CD4-positive, alpha-beta T cell treated with Interferon alpha-2 for 1 hour (primary cell): ENCODE measurements around the gene TCP10L.
A peak's percentile ranks its signal among the peaks of the same experiment; 100 is the strongest.
"Not testable (repeated sequence)": the region's sequence is repeated elsewhere in the genome, so short reads cannot be mapped to it uniquely, and the experiment has no call there.

ENCODE experiments used
- DNase-seq, 2 donors: peaks; one replicate each; pipeline ENCODE4 v3.0.0-alpha.2; 2020 to 2022

TCP10L gene, protein sequence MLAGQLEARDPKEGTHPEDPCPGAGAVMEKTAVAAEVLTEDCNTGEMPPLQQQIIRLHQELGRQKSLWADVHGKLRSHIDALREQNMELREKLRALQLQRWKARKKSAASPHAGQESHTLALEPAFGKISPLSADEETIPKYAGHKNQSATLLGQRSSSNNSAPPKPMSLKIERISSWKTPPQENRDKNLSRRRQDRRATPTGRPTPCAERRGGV

DNA sequence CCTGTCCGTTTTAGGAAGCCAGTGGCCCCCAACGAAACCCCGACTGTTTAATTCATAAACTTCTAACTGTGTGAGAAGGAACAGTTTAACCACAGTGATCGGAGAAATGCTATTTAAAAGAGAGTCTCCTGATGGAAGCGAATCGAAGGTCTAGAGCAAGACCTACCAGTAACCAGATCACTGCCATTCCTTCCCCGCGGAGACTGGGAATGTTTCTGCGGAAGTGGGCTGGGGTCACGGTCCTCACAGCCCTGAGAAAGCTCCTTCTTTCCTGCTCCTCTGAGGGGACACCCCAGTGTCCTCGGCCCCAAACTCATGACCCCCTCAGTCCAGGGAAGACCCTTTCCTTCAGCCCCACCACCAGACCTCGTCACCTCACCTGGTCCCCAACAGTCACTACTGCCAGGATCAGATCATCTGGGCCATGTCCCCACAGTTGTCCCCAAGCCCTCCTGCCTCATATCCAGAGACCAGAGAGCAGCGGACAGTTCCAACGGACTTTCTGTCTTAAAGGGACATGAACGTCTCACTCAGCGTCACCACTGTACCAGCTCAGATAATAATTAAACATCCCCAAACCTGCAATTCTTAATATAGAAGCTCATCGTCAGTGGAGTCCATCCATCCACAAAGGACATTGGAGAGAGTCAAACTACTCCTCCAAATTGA lies at the start of gene TCP10L:
Gene TCP10L (minus strand): TSS at position 482 of the 669 bp plus-strand sequence. CDS start 1,219 bp downstream, outside the sequence.
- no peak for DNase-seq

DNA sequence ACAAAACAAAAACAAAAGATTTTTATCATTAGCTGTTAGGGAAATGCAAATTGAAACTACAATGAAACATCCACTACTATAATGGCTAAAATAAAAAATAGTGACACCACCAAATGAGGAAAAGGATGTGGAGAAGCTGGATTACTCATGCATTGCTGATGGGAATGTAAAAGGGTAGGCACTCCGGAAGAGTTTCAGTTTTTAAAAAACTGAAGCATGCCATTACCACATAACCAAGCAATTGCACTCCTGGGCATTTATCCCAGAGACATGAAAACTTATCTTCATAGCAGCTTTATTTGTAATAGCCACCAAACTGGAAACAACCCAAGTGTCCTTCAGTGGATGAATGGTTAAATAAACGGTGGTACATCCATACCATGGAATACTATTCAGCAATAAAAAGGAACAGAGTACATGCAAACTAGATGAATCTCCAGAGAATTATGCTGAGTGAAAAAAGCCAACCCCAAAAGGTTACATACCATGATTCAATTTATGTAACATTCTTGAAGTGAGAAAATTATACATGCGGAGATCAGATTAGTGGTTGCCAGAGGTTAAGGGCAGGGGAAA lies 41.4 kb upstream of the TCP10L start:
- no peak for DNase-seq

DNA sequence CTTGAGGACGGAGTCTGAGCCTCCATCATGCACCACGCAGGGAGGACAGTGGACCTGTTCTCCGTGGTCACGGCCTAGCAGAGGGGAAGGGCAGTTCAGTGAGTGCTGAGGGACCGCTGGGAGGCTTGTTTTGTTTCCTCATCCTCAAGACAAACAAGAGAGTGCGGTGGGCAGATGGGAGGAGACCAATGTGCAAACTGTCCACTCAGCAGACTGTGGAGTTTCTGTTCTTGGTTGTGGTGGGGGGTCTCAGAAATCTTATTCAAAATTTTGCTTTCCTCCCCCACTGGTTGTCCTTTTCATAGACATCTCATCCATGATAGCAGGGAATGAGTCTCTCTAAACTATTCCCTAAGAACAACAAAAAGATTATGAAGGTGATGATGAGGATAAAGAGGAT lies 32.9 kb upstream of the TCP10L start:
- not testable (repeated sequence) for DNase-seq

DNA sequence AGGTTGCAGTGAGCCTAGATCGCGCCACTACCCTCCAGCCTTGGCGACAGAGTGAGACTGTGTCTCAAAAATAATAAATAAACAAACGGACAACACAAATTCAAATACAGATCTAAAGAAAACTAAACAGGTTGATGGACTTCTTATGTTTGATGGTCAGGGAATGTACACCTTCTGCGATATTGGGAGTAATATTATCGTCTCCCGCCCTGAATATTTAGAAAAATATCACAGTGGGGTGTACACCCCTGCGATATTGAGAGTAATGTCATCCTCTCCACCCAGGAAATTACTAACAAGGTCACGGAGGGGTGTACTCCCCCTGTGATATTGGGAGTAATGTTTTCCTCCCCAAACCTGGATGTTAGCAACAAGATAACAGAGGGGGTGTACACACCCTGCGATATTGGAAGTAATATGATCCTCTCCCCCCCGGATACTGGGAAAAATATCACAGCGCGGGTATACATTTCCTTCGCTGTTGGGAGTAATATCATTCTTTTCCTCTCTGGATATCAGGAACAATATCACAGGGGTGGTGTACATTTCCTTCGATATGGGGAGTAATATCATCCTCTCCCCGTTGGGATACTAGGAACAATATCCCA lies 28.2 kb upstream of the TCP10L start:
- DNase-seq = no peak

DNA sequence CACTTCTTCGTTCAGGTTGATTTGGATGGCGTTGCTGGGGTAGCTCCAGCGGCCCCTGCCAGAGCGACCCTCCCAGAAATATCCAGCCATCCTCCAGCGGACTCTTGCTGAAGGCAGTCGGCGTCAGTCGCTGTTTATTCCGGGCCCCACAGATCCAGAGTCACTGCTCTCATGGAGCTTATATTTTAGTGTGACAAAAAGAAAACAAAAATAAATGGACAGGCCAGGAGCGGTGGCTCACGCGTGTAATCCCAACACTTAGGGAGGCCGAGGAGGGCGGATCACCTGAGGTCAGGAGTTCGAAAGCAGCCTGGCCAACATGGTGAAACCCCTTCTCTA lies 27.6 kb upstream of the TCP10L start:
- DNase-seq = peak in 1 of 2 donors; percentile 6

DNA sequence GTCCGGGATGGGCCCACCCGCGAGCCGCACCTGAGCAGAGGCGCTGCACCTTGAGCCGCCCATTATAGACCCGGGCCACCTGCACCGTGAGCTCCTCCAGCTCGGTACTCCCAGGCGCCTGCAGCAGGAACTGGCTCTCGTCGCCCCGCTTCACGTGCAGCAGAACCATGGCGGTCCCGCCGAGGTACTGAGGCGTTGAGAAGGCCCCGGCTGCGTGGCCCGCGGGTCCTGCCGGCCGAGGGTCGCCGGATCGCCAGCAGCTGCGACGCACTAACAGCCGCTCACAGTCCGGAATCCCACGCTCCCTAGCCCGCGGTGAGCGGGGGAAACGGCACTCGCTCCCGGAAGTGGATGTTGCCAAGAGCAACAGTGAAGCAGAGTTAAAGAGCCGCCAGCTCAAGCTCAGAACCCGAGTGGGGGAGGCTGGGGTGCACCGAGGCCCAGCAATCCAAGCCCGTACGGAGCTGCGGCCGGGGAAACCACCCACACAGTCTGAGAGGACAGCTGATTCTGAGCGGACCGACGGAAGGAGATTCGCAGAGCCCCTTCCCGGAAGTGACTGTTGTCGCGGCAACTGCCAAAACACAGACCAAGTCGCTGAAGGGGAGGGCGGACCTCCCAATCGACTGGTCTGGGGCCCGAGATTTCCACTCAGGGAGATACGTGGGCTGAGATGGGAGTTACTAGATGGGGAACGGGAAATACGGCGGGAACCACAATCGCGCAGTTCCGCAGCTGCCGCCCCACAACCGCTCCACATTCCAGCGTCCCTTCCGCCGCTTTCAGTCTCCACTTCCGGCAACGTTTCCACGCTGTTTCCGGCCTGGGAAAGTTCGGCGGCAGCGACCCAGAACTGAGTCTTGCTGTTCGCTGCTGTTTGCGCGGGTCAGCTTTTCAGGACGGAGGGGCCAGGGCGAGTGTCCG lies 27.0 kb upstream of the TCP10L start, which contains the start of gene CFAP298:
Gene CFAP298 (minus strand): TSS at position 303 of the 924 bp plus-strand sequence. CDS start 134 bp downstream, at position 169.
- peak; percentile 90 to 92 for DNase-seq

DNA sequence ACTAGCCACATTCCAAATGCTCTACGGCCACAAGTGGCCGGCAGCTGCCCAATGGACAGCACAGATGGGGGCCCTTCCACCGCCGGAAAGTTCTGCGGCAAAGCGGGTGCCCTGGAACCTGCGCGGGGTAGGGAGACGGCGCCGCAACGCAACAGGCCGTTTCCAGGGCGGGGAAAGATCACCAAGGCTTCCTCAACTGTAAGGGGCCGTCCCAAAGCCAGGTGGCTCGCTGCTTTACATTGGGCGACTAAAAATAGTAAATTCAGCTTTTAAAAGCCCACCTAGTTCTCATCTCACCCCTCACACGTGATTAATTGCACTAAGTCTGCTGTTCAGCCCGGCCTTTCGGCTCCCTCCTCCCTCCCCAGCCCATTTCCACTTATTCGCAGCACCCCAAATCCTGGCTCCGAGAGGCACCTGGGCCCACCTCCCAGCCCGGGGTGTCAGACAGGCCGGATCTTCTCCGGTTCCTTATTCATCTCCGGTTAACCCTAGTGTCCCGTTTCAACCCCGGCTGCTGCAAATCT lies 26.2 kb upstream of the TCP10L start:
- DNase-seq = peak; percentile 5 to 23

DNA sequence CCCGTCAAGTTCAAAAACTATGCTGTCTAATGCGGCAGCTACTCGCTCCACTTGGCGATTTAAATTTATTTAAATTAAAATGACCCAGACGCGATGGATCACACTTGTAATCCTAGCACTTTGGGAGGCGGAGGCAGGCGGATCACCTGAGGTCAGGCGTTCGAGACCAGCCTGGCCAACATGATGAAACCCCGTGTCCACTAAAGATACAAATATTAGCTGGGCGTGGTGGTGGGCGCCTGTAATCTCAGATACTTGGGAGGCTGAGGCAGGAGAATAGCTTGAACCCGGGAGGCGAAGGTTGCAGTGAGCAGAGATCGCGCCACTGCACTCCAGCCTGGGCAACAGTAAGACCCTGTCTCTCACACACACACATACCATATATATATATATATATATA lies 25.6 kb upstream of the TCP10L start:
- DNase-seq = not testable (repeated sequence)

DNA sequence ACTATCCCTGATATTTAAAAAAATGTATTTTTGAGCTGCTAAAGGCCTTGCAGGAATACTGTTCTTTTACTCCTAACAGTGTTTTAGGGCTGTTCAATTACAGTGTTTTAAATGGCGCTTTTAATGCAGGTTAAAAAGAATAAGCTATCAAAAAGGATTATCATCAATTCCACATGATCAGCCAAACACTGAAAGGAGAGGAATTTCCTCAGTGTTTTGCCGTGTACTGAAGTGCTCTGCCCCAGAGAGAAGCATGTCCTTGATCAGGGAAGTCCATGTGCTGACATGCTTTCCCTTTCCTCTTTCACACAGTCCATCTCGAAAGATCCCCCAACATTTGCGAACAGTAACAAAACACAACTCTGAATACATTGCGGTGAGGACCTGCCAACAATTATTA lies 23.5 kb upstream of the TCP10L start:
- no peak for DNase-seq

DNA sequence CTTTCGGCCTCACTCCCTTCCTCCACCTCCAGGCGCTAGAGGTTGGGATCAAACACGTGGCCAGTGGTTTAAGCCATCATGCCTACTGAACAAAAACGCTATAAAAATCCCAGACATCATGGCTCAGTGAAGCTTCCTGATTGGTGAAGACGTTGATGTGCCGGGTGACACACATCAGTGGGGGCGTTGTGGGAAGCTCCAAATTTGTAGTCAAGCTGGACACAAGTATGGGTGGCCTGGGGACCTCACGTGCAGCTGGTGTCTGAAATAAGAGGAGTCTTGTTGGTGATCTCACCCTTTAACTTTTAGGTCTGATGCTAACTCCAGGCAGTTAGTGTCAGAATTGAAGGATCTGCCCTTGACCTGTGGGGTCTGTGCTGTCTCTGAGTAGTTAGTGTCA lies 20.1 kb upstream of the TCP10L start:
- no peak for DNase-seq

DNA sequence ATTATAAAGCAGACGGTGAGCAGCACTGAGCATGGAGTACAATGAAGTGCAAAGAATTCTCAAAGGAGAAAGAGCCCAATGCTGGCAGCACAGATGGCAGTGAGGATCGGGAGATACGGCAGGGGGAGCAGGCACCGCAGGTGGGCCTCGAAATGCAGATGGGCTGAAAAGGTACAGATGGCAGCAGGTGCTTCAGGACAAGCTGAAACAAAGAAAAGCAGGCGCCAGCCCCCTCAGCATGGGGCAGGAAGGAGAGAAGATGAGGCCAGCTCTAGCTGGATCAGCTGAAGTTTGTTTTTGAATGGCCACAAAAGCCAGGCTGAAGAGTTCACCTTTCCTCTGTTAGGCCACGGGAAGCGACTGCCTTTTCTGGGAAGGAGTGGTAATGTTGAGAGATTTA lies 19.1 kb upstream of the TCP10L start:
- DNase-seq = no peak

DNA sequence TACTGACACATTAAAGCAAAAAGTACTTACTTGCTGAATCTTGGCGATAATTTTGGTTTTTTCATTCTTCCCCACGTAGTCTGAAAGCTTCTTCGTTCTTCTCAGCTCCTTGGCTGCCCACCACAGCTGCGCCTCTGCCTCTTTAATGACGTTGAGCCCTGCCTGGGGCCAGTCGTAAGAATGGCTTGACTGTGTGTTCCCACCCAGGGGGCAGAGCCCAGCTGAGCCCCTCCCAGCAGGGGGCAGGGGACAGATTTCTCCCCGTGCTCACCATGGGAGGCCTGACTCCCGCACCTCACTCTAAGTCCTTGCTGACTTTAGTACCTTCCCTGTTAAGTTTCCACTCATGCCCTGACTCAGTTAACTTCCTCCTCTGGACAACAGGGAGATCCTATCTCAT lies 17.8 kb upstream of the TCP10L start:
- DNase-seq = no peak

DNA sequence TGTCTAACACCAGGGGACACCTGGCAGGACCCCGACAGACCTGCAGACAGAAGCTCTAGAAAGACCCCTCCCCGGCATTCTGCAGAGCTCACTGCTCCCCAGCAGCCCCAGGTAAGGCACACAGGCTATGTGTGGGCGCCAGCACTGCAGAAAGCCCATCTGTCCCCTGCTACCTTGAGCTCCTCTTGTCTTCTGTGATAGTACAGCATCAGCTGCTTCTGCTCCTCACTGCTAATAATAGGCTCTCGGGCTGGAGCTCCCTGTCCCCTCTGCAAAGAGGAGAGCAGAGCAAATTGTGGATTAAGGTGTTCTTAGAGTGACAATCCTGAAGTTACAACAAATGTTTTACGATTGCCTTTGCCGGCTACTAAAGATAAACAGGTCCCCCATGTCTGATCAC lies 16.8 kb upstream of the TCP10L start:
- no peak for DNase-seq

DNA sequence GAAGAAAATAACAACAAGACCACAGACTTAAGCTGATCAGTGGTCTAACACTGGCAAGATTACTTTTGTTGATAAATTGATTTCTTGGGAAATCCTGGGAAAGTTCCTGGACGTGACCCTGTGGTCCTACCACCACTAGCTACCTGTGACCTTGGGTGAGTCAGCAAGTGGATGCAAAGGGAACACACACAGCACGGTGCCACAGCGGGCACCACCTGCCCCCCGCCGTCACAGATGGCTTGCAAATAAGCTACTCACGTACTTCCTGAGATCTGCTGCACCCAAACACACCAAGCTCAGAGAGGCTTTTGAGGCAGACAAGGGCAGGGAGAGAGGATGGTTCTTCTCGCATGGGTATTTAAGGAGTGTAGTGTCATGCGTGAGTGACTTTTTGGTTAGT lies 14.2 kb upstream of the TCP10L start:
- DNase-seq = no peak

DNA sequence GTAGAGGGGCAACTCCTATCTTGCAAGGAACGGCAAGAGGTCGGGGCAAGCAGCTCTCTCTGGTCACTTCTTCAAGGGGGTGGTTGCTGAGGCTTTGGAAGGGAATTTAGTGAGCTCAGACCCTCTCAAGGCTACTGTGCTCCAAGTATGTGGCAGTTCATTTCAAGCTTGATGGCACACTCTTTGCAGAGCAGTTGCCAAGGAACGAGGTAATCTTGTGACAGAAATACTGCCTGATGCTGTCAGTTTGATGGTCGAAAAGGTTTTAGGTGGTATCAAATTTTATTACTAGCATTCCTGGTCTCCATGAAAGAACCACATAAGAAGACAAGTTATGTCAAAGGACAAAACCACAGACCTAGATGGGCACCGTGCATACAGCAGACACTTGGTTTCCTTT lies 13.8 kb upstream of the TCP10L start:
- no peak for DNase-seq

DNA sequence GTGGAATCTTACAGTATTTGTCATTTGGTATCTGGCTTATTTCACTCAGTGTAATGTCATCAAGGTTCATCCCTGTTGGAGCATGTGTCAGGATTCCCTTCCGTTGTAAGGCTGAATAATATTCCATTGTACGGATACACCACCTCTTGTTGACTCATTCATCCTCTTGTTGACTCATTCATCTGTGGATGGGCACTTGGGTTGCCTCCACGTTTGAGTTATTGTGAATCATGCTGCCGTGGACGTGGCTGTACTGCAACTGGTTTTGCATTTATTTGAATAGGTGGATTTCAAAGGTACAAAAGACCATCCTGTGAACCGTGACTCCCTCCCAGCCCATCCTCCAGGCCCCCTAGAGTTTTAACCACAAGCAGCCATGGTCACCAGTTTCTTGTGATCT lies 11.9 kb upstream of the TCP10L start:
- DNase-seq = no peak

DNA sequence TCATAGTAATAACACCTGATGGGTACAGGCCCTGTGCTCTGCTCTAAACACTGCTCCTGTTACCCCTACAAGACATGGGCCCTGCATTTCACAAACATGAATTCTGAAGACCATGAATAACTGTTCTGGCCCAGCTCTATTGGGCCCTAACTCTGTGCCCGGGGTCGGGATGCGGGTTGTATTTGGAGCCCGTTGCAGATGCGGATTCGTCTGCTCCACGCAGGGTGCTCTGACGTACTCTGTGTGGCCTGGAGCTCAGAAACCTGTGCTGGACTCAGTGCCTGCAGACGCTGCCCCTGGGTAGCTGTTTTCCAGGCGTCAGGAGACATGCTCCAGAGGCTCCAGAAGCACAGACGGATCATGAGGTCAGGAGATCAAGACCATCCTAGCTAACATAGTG lies 10.1 kb upstream of the TCP10L start:
- no peak for DNase-seq

DNA sequence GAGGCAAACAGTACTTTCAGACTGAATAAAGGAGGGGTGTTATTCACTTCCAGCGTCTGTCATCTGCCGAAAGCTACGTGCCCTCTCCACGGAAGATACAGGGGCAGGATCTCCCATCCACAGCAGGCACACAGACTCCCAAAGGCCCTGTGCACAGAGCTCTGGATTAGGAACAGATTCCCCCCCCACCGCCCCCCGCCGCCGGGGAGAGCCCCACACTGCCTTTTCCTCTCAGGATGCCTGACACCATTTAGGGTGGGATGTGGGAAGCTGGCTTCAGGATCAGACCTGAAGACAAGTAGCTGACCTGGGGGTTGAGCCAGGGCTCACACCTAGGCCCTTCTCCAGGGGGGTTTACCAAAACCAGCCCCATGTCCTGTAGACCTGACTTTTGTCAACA lies 8.4 kb upstream of the TCP10L start:
- DNase-seq = no peak

DNA sequence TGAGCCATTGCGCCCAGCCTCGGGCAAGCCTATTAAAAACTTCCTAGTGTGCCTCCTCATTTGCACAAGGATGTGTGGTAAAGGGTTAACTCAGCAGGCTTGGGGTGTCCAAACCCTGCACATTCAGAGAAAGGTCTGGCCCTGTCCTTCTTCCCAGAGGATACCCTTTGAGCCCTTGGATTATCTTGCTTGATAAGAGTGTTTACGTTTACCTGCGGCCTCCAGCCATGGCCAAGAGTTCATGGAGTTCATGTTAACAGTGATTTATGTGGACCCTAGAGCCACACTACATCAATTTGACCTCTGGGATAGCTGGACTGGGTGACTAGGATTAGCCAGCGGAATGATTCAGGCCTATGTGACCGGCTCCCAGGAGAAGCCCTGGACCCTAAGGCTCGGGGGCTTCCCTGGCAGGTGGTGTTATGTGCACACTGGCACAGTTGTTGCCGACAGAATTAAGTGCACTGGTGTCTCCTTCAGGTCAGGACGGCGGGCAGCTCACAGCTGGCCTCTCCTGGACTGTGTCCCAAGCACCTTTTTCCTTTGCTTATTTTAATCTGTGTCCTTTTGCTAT lies 7.7 kb upstream of the TCP10L start:
- DNase-seq = no peak

DNA sequence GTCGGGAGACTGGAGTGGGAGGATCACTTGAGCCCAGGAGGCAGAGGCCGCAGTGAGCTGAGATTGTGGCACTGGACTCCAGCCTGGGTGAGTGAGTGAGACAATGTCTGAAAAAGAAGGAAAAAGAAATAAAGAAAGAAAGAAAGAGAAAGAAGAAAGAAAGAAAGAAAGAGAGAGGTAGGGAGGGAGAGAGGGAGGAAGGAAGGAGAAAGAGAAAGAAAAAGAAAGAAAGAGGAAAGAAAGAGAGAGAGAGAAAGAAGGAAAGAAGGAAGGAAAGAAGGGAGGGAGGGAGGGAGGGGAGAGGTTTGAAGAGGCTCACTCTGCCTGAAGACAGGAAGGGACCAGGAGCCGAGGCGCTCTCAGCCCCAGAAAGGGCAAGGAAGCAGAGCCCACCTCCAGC lies 4.8 kb upstream of the TCP10L start:
- DNase-seq = no peak

DNA sequence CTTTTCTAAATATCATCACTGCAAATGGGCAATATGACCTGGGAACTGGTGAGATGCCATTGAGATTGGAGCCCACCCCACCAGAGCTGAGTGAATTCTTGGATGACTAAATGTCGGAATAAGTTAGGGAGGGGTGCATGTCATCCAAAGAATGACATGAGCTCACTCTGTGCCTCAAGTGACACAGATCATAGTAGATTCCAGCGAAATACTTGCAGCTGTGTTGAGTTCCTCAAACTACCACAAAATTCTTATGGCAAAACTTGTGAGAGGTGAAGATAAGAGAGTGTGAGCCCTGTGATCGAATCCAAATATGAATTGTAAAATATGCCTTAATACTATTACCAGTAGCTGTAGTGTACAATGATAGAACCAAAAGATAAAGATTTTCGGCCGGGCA lies 2.3 kb upstream of the TCP10L start:
- DNase-seq = no peak

DNA sequence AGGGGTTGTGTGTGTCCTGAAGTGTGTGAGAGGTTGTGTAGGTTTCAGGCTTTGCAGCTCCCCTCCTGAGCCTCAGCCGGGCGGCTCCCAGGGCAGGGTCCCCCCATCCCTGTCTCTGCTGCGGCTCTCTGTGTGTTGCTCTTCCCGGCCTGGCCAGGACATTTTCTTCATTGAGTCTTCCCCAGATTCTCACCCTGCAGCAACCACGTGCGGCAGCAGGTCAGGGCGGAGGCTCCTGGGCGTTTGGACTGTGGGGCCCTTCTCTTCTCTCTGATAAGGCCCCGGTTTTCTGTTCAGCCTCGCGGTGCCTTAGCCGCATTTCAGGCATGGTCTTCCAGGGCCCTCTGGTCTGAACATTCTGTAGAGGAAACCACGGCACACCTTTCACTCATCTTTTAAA lies 1.8 kb upstream of the TCP10L start:
- DNase-seq = no peak
